ENCODE results near the gene DDX24.

GRCh38 chr14:94051779-94052178 lies 29.2 kb downstream of the DDX24 start:
- TF ChIP-seq CTCF (IDR thresholded peaks at IDR 0.05) (no peak), POLR2A (IDR thresholded peaks at IDR 0.05) (no peak)

Data from transverse colon (tissue), 3 donors.